ENCODE data around the gene POLR3K. TPM values are rescaled to one million over a fixed set of nuclear protein-coding genes. Genes with fewer than 3 reads are reported as not detected.
A peak's percentile ranks its signal among the peaks of the same experiment; 100 is the strongest.

The POLR3K gene
- total and polyA plus RNA-seq, 11 donors, result 4.1 to 20.3 (median 11.5) TPM

GRCh38 chr16:45454-45853 is 8.0 kb downstream of the POLR3K start:
- H3K27ac ChIP-seq, result no peak overlapping the region
- TF ChIP-seq POLR2A (IDR thresholded peaks at IDR 0.05) (no peak), CTCF (IDR thresholded peaks at IDR 0.05) (no peak)
- DNase-seq, result peak in 1 of 5 donors; percentile 2
- no peaks in the 10 kb centered on the region for H3K4me1 ChIP-seq
- intact Hi-C loops (cut with DNase I), result no loop called here
- ATAC-seq, result no peak
- peaks cover 0 to 36% (median 32%) of the 10 kb centered on the region in 9 donors for H3K36me3 ChIP-seq
- 95 to 99% (median 96%) methylated on average over 5 of the region's 5 CpGs for WGBS, 4 donors
- no peaks in the 10 kb centered on the region for H3K9me3 ChIP-seq
- H3K4me3 ChIP-seq, result no peak overlapping the region
- no peaks in the 10 kb centered on the region for H3K27me3 ChIP-seq

GRCh38 chr16:44655-45054 is 8.8 kb downstream of the POLR3K start:
- Histone ChIP-seq H3K4me3 (no peak overlapping the region), H3K27me3 (no peaks in the 10 kb centered on the region), H3K9me3 (no peaks in the 10 kb centered on the region), H3K4me1 (no peaks in the 10 kb centered on the region), H3K36me3 (peaks cover 0 to 36% (median 28%) of the 10 kb centered on the region in 9 donors), H3K27ac (no peak overlapping the region)
- ATAC-seq, result no peak
- 89 to 95% (median 95%) methylated on average over 8 of the region's 8 CpGs for WGBS, 4 donors
- TF ChIP-seq POLR2A (IDR thresholded peaks at IDR 0.05), result no peak
- TF ChIP-seq CTCF (IDR thresholded peaks at IDR 0.05), result no peak
- intact Hi-C loops (cut with DNase I), result no loop called here
- peak in 1 of 5 donors; percentile 3 for DNase-seq

- Histone ChIP-seq H3K27me3 (no peaks in the 10 kb centered on the region), H3K9me3 (no peaks in the 10 kb centered on the region), H3K27ac (no peak overlapping the region), H3K4me1 (peaks cover 0 to 6% (median 0%) of the 10 kb centered on the region in 12 donors), H3K4me3 (no peak overlapping the region), H3K36me3 (peaks cover 0 to 34% (median 28%) of the 10 kb centered on the region in 9 donors)
- DNase-seq (no peak), ATAC-seq (no peak)
- intact Hi-C loops (cut with DNase I), result no loop called here
- TF ChIP-seq CTCF (IDR thresholded peaks at IDR 0.05), result no peak
- TF ChIP-seq POLR2A (IDR thresholded peaks at IDR 0.05), result no peak
- WGBS, 4 donors, result 80 to 88% (median 82%) methylated on average over 5 of the region's 5 CpGs
Measured at GRCh38 chr16:43294-43693, 10.1 kb downstream of the POLR3K start.

- H3K27ac ChIP-seq, result no peak overlapping the region
- H3K9me3 ChIP-seq, result no peaks in the 10 kb centered on the region
- peaks cover 0 to 6% (median 0%) of the 10 kb centered on the region in 12 donors for H3K4me1 ChIP-seq
- WGBS, 4 donors, result 80 to 86% (median 82%) methylated on average over 4 of the region's 4 CpGs
- DNase-seq, result peak in 1 of 5 donors; percentile 17
- TF ChIP-seq POLR2A (IDR thresholded peaks at IDR 0.05) (no peak), CTCF (IDR thresholded peaks at IDR 0.05) (no peak)
- intact Hi-C loops (cut with DNase I), result no loop called here
- H3K4me3 ChIP-seq, result no peak overlapping the region
- H3K36me3 ChIP-seq, result peaks cover 0 to 33% (median 25%) of the 10 kb centered on the region in 9 donors
- ATAC-seq, result no peak
- H3K27me3 ChIP-seq, result no peaks in the 10 kb centered on the region
Measured at GRCh38 chr16:42691-43090, 10.7 kb downstream of the POLR3K start.
